Kidney (tissue), 14 donors: Measurements from ENCODE around the gene IMMP2L. TPM values are rescaled to one million over a fixed set of nuclear protein-coding genes. Genes with fewer than 3 reads are reported as not detected.

Source experiments
- DNase-seq, 5 donors: peaks; one replicate each; pipeline ENCODE4 v3.0.0-alpha.2; 2013 to 2020
- FAIRE-seq: peaks from 2 replicates; lab custom pipeline; 2012; peaks lifted over from hg19 to GRCh38; lab: Jason Lieb, UNC
- H3K27ac ChIP-seq, 2 donors: one replicate each; pipeline ENCODE4 v1.7.0; 2013; ENCODE audit warnings: low read depth in 2 of 2, low read length in 2 of 2, inconsistent platforms in 1 of 2
- H3K27me3 ChIP-seq: one replicate; pipeline ENCODE4 v1.7.1; 2013; ENCODE audit warnings: low read length, inconsistent platforms; ENCODE audit not compliant: control insufficient read depth, insufficient read depth
- H3K36me3 ChIP-seq, 3 donors: one replicate each; pipeline versions ENCODE4 v1.7.0 to v1.7.1; 2013; ENCODE audit warnings: low read length in 3 of 3, control low read depth in 1 of 3, inconsistent platforms in 1 of 3; ENCODE audit not compliant: insufficient read depth in 3 of 3, control insufficient read depth in 2 of 3
- H3K4me1 ChIP-seq, 3 donors: one replicate each; pipeline versions ENCODE4 v1.7.0 to v1.7.1; 2013; ENCODE audit warnings: low read length in 3 of 3, inconsistent platforms in 1 of 3, low read depth in 1 of 3; ENCODE audit not compliant: control insufficient read depth in 2 of 3, insufficient read depth in 2 of 3
- H3K4me3 ChIP-seq, 3 donors: one replicate each; pipeline versions ENCODE4 v1.7.0 to v1.8.1; 2013; ENCODE audit warnings: low read length in 3 of 3, control low read depth in 1 of 3, inconsistent platforms in 1 of 3
- H3K9ac ChIP-seq, 3 donors: one replicate each; pipeline versions ENCODE4 v1.7.0 to v1.7.1; 2013; ENCODE audit warnings: low read length in 3 of 3, control low read depth in 1 of 3, inconsistent platforms in 1 of 3
- H3K9me3 ChIP-seq, 3 donors: one replicate each; pipeline versions ENCODE4 v1.7.0 to v1.7.1; 2013; ENCODE audit warnings: low read length in 3 of 3, control low read depth in 1 of 3, inconsistent platforms in 1 of 3; ENCODE audit not compliant: control insufficient read depth in 2 of 3, insufficient read depth in 1 of 3
- CTCF ChIP-seq: IDR thresholded peaks from 3 replicates; pipeline ENCODE4 v1.5.1; 2012; ENCODE audit warnings: mild to moderate bottlenecking, moderate library complexity, borderline replicate concordance; ENCODE audit not compliant: insufficient read depth; ENCODE audit errors: extremely low read depth
- intact Hi-C: fragments of 100-400 bp; cut with DNase I; formaldehyde crosslinking; loops from one replicate; pipeline ENCODE4 v1.11.1; 2022
- polyA plus RNA-seq: library from polyadenylated mRNA; stranded (reverse); fragments of 350-450 nt; fragmentation: Illumina TruSeq; extraction: RNeasy Lipid Tissue Mini Kit (QIAGEN cat#74804); gene quantifications from one replicate; pipeline ENCODE4 v1.2.3, GENCODE V29; 2014; ENCODE audit warnings: low read depth, low replicate concordance; ENCODE audit not compliant: insufficient read depth
- total RNA-seq: library from RNA; stranded (reverse); fragmentation: NEBNext Ultra II Directional; extraction: Animal tissue kit (Norgen Biotek cat#: 25700); gene quantifications from one replicate; pipeline ENCODE4 v1.2.1, GENCODE V29; 2021
- donor health status: control.
- donor health status: control.
- donor health status: control.
- donor health status: control.
- donor health status: control.
- donor health status: DM: yes; HTN: yes; CAD: no.
- donor health status: Normal renal cell carcinoma (clear cell type).

IMMP2L gene
- total and polyA plus RNA-seq, 2 donors from 2014 or later: 46.4 to 52.1 TPM

- FAIRE-seq: no peak
Observed at GRCh38 chr7:110964775-110965174, 597.5 kb downstream of the IMMP2L start.

DNA sequence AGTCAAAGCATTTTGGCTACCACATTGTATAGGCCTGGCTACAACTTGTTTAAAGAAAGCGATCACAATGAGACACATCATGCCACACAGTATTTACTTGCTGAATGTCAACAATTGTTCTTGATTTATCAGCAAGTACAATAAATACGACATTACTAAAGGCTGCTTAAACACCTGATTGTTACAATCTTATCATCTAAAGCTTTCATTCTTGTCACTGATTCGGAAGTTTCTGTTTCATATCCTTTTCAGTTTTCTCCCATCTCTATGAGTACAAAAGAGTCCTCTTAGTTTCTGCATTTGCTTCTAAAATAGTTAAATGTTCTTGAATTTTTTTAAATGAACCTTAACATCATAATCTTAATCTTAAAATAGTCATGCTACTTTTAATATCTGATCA, 599.5 kb downstream of the IMMP2L start:
- intact Hi-C loops: no loop called here
- Histone ChIP-seq H3K9ac (no peak overlapping the region), H3K36me3 (no peaks in the 10 kb centered on the region), H3K27ac (no peak overlapping the region), H3K4me1 (no peaks in the 10 kb centered on the region), H3K9me3 (no peaks in the 10 kb centered on the region), H3K27me3 (no peaks in the 10 kb centered on the region), H3K4me3 (no peak overlapping the region)
- DNase-seq (no peak), FAIRE-seq (peak; percentile 17)
- TF ChIP-seq CTCF: no peak

More at GRCh38 chr7:110964775-110965174, 597.5 kb downstream of the IMMP2L start:
- DNase-seq: no peak
- no peak overlapping the region for H3K9ac ChIP-seq
- no peaks in the 10 kb centered on the region for H3K4me1 ChIP-seq
- TF ChIP-seq CTCF: no peak
- H3K27ac ChIP-seq: no peak overlapping the region
- no peaks in the 10 kb centered on the region for H3K36me3 ChIP-seq
- H3K9me3 ChIP-seq: no peaks in the 10 kb centered on the region
- H3K27me3 ChIP-seq: no peaks in the 10 kb centered on the region
- no peak overlapping the region for H3K4me3 ChIP-seq
- intact Hi-C loops: no loop called here

GRCh38 chr7:110962374-110962773, 599.9 kb downstream of the IMMP2L start:
- intact Hi-C loops: no loop called here
- H3K9me3 ChIP-seq: no peaks in the 10 kb centered on the region
- no peak overlapping the region for H3K4me3 ChIP-seq
- H3K27me3 ChIP-seq: no peaks in the 10 kb centered on the region
- H3K4me1 ChIP-seq: no peaks in the 10 kb centered on the region
- H3K36me3 ChIP-seq: no peaks in the 10 kb centered on the region
- DNase-seq (no peak), FAIRE-seq (no peak)
- no peak overlapping the region for H3K9ac ChIP-seq
- no peak for TF ChIP-seq CTCF
- H3K27ac ChIP-seq: no peak overlapping the region

- H3K9me3 ChIP-seq: no peaks in the 10 kb centered on the region
- H3K27ac ChIP-seq: no peak overlapping the region
- no peaks in the 10 kb centered on the region for H3K36me3 ChIP-seq
- DNase-seq: no peak
- no peak overlapping the region for H3K4me3 ChIP-seq
- intact Hi-C loops: no loop called here
- no peak for TF ChIP-seq CTCF
- no peak for FAIRE-seq
- no peak overlapping the region for H3K9ac ChIP-seq
- H3K27me3 ChIP-seq: no peaks in the 10 kb centered on the region
- H3K4me1 ChIP-seq: no peaks in the 10 kb centered on the region
Observed at GRCh38 chr7:110960811-110961210, 601.5 kb downstream of the IMMP2L start.
